Cardiac muscle cell (in vitro differentiated cells and primary cell): ENCODE results near the gene ATP13A4. TPM values are rescaled to one million over a fixed set of nuclear protein-coding genes. Genes with fewer than 3 reads are reported as not detected.

ENCODE experiments used
- DNase-seq, 2 donors: peaks; one replicate each; pipeline versions ENCODE4 v3.0.0 to v3.0.0-alpha.2; 2010 to 2017; ENCODE audit warnings: low read depth in 1 of 2, low spot score in 1 of 2
- H3K27ac ChIP-seq: fragments of 200-600 bp; sonication (generic); 2 replicates; pipeline ENCODE4 v1.5.1; 2016
- H3K27me3 ChIP-seq: fragments of 200-600 bp; sonication (generic); 2 replicates; pipeline ENCODE4 v1.6.0; 2016; ENCODE audit warnings: control low read depth
- H3K36me3 ChIP-seq: fragments of 200-600 bp; sonication (generic); 2 replicates; pipeline ENCODE4 v1.5.1; 2016; ENCODE audit warnings: control low read depth
- H3K4me1 ChIP-seq: fragments of 200-600 bp; sonication (generic); 2 replicates; pipeline ENCODE4 v1.8.1; 2017; ENCODE audit warnings: low read depth, mild to moderate bottlenecking, mixed run types
- H3K4me3 ChIP-seq: fragments of 200-600 bp; sonication (generic); 2 replicates; pipeline ENCODE4 v1.5.1; 2016; ENCODE audit warnings: mild to moderate bottlenecking
- H3K9me3 ChIP-seq: fragments of 200-600 bp; sonication (generic); 2 replicates; pipeline ENCODE4 v1.5.1; 2017; ENCODE audit warnings: low read depth, mild to moderate bottlenecking, control low read depth
- CTCF ChIP-seq: IDR thresholded peaks from 2 replicates; pipeline ENCODE4 v1.5.1; 2012; ENCODE audit warnings: low read depth, mild to moderate bottlenecking, low read length
- polyA plus RNA-seq: library from polyadenylated mRNA; unstranded; fragments of >200 nt; fragmentation: Nextera tagmentation; extraction: Ambion mirVana; gene quantifications from 2 replicates; pipeline ENCODE4 v1.2.1, GENCODE V29; 2016
- total RNA-seq: library from RNA; depleted of rRNA; stranded (reverse); fragments of >200 nt; gene quantifications from 2 replicates; pipeline ENCODE4 v1.2.3, GENCODE V29; 2016

Gene ATP13A4
- total and polyA plus RNA-seq, 2 experiments from 2014 or later: 1.0 to 3.0 TPM

GRCh38 chr3:193502871-193503270 is 51.8 kb downstream of the ATP13A4 start:
- Histone ChIP-seq H3K4me3 (no peak overlapping the region), H3K36me3 (no peaks in the 10 kb centered on the region), H3K27ac (no peak overlapping the region), H3K27me3 (no peaks in the 10 kb centered on the region), H3K9me3 (peaks cover 4% of the 10 kb centered on the region), H3K4me1 (no peaks in the 10 kb centered on the region)
- no peak for DNase-seq
- TF ChIP-seq CTCF: no peak

GRCh38 chr3:193499801-193500485 is 54.8 kb downstream of the ATP13A4 start:
- no peak overlapping the region for H3K27ac ChIP-seq
- H3K9me3 ChIP-seq: peaks cover 4% of the 10 kb centered on the region
- H3K4me1 ChIP-seq: no peaks in the 10 kb centered on the region
- no peaks in the 10 kb centered on the region for H3K36me3 ChIP-seq
- no peaks in the 10 kb centered on the region for H3K27me3 ChIP-seq
- no peak overlapping the region for H3K4me3 ChIP-seq
- no peak for TF ChIP-seq CTCF
- DNase-seq: no peak

- no peaks in the 10 kb centered on the region for H3K36me3 ChIP-seq
- no peak for DNase-seq
- H3K4me1 ChIP-seq: no peaks in the 10 kb centered on the region
- no peak overlapping the region for H3K4me3 ChIP-seq
- H3K27me3 ChIP-seq: no peaks in the 10 kb centered on the region
- no peak for TF ChIP-seq CTCF
- H3K27ac ChIP-seq: no peak overlapping the region
- H3K9me3 ChIP-seq: peaks cover 2% of the 10 kb centered on the region
Observed at GRCh38 chr3:193499136-193499770, 55.4 kb downstream of the ATP13A4 start.

- H3K27me3 ChIP-seq: no peaks in the 10 kb centered on the region
- no peak for TF ChIP-seq CTCF
- no peaks in the 10 kb centered on the region for H3K36me3 ChIP-seq
- H3K4me1 ChIP-seq: no peaks in the 10 kb centered on the region
- no peaks in the 10 kb centered on the region for H3K9me3 ChIP-seq
- no peak overlapping the region for H3K4me3 ChIP-seq
- no peak overlapping the region for H3K27ac ChIP-seq
- no peak for DNase-seq
Observed at GRCh38 chr3:193498215-193498614, 56.5 kb downstream of the ATP13A4 start.

- Histone ChIP-seq H3K27ac (no peak overlapping the region), H3K36me3 (no peaks in the 10 kb centered on the region), H3K4me3 (no peak overlapping the region), H3K9me3 (no peaks in the 10 kb centered on the region), H3K4me1 (no peaks in the 10 kb centered on the region), H3K27me3 (no peaks in the 10 kb centered on the region)
- TF ChIP-seq CTCF: no peak
- no peak for DNase-seq
Observed at GRCh38 chr3:193496658-193497057, 58.0 kb downstream of the ATP13A4 start.
